ENCODE measurements around the gene ATP9B.

- TF ChIP-seq ZFP30 (CRISPR knock-in tag; IDR thresholded peaks at IDR 0.05) (no peak), POU6F1 (CRISPR knock-in tag; IDR thresholded peaks at IDR 0.05; ENCODE audit: borderline replicate concordance, low read depth) (no peak), CREB5 (CRISPR knock-in tag; IDR thresholded peaks at IDR 0.05; ENCODE audit: low read depth) (no peak), PATZ1 (CRISPR knock-in tag; IDR thresholded peaks at IDR 0.05; ENCODE audit: borderline replicate concordance) (no peak), TSHZ2 (CRISPR knock-in tag; IDR thresholded peaks at IDR 0.05) (no peak), ZFP3 (CRISPR knock-in tag; IDR thresholded peaks at IDR 0.05) (no peak), ZNF565 (CRISPR knock-in tag; conservative IDR thresholded peaks at IDR 0.05; ENCODE audit: low read depth) (no peak), TOX (CRISPR knock-in tag; IDR thresholded peaks at IDR 0.05; ENCODE audit: borderline replicate concordance) (no peak), SNAI2 (CRISPR knock-in tag; IDR thresholded peaks at IDR 0.05) (no peak), PPARA (CRISPR knock-in tag; IDR thresholded peaks at IDR 0.05; ENCODE audit: borderline replicate concordance) (no peak)
These were observed 311.0 kb downstream of the ATP9B start for GRCh38 chr18:79379931-79380815.
